SKM-1 (cell line): ENCODE measurements around the gene ITPR3.
A peak's percentile ranks its signal among the peaks of the same experiment; 100 is the strongest.

ENCODE experiments used
- DNase-seq: peaks from one replicate; lab custom pipeline; 2025; ENCODE audit not compliant: unreplicated experiment; lab: John Stamatoyannopoulos, UW

The ITPR3 gene

GRCh38 chr6:33711140-33712129, 90.3 kb downstream of the ITPR3 start, which contains the start of gene UQCC2:
UQCC2 (minus strand) TSS chr6:33711700; CDS start chr6:33711686, 14 bp downstream.
- DNase-seq = peak; percentile 81

- DNase-seq = no peak
Observed at GRCh38 chr6:33712914-33713313, 91.8 kb downstream of the ITPR3 start.

- no peak for DNase-seq
Observed at GRCh38 chr6:33713786-33714185, 92.7 kb downstream of the ITPR3 start.

GRCh38 chr6:33714385-33715040, 93.4 kb downstream of the ITPR3 start:
- no peak for DNase-seq

- no peak for DNase-seq
Observed at GRCh38 chr6:33716379-33716778, 95.3 kb downstream of the ITPR3 start.

- DNase-seq = no peak
Observed at GRCh38 chr6:33716890-33717632, 95.9 kb downstream of the ITPR3 start.

- DNase-seq = no peak
Observed at GRCh38 chr6:33717934-33718455, 96.9 kb downstream of the ITPR3 start.

GRCh38 chr6:33718713-33719112, 97.6 kb downstream of the ITPR3 start:
- DNase-seq = peak; percentile 7

GRCh38 chr6:33719326-33719987, 98.3 kb downstream of the ITPR3 start:
- DNase-seq = no peak

GRCh38 chr6:33720998-33721397, 99.9 kb downstream of the ITPR3 start:
- no peak for DNase-seq

- DNase-seq = no peak
Observed at GRCh38 chr6:33721508-33721907, 100.4 kb downstream of the ITPR3 start.

- DNase-seq = no peak
Observed at GRCh38 chr6:33722103-33722623, 101.0 kb downstream of the ITPR3 start.

GRCh38 chr6:33723371-33724085, 102.4 kb downstream of the ITPR3 start:
- no peak for DNase-seq

GRCh38 chr6:33724102-33725023, 103.2 kb downstream of the ITPR3 start:
- DNase-seq = no peak

GRCh38 chr6:33725222-33725621, 104.1 kb downstream of the ITPR3 start:
- DNase-seq = no peak

GRCh38 chr6:33725891-33726673, 105.0 kb downstream of the ITPR3 start:
- no peak for DNase-seq

- DNase-seq = no peak
Observed at GRCh38 chr6:33726696-33727095, 105.6 kb downstream of the ITPR3 start.

- no peak for DNase-seq
Observed at GRCh38 chr6:33727126-33727525, 106.0 kb downstream of the ITPR3 start.
